ENCODE data around the gene HAGHL. TPM values are rescaled to one million over a fixed set of nuclear protein-coding genes. Genes with fewer than 3 reads are reported as not detected.

The HAGHL gene
- total RNA-seq, result 9.7 and 15.1 TPM in 2 replicates

GRCh38 chr16:726438-727290 is at the start of gene HAGHL, which contains the start of gene CCDC78:
TSS of gene HAGHL (plus strand) at chr16:727106. CDS start at chr16:727510, 404 bp downstream.
TSS of gene CCDC78 (minus strand) at chr16:726443. CDS start at chr16:726367, 76 bp downstream.

GRCh38 chr16:679814-680624 is 46.9 kb upstream of the HAGHL start, which contains the start of gene STUB1:
TSS of gene STUB1 (plus strand) at chr16:680410. CDS start at chr16:680526, 116 bp downstream.

GRCh38 chr16:684071-684794 is 42.7 kb upstream of the HAGHL start, which contains the start of gene JMJD8:
TSS of gene JMJD8 (minus strand) at chr16:684334. CDS start at chr16:684319, 15 bp downstream.

GRCh38 chr16:705431-706188 is 21.3 kb upstream of the HAGHL start, which contains the start of gene FBXL16:
TSS of gene FBXL16 (minus strand) at chr16:705801. CDS start at chr16:697405, 8,396 bp downstream.

DNA sequence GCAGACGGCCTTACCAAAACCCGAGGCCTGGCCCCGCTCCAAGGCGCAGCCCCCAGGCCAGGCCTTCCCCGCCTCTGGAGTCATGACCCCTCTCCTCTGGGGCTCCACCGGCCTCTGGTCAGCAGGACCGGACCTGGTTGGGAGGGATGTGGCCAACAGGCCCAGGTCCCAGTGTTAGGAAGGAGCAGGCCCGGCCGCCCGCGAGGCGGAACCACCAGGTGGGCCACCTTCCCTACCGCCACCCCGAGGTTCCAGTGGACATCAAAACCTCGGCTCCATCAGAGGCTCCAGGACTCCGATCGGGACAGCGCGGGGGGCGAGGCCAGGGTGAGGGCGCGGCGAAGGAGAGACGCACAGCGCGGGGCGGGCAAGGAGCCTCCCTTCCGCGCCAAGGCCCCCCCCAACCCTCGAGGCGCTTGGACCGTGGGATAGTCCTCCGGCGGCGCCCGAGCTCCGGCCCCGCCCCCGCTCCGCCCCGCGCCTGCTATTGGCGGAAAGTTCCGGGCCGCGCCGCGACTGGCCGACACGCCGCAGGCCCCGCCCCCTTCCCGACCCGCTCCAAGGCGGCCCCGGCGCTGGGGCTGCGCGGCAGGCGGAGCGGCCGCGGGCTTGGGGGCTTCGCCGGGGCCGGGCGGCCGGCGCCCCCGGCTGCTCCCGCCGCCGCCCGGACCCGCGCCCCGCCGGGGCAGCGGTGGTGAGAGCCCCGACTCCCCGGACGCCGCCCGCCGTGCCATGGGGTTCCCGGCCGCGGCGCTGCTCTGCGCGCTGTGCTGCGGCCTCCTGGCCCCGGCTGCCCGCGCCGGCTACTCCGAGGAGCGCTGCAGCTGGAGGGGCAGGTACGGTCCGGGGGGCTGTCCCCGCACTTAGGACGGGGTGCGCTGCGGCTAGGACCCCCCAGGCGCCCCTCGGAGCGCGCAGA is 12.1 kb upstream of the HAGHL start, which contains the start of gene METRN:
Gene METRN, plus strand, starts transcription at position 561 of the 919 bp plus-strand sequence. Its CDS starts 172 bp downstream, at position 733.

DNA sequence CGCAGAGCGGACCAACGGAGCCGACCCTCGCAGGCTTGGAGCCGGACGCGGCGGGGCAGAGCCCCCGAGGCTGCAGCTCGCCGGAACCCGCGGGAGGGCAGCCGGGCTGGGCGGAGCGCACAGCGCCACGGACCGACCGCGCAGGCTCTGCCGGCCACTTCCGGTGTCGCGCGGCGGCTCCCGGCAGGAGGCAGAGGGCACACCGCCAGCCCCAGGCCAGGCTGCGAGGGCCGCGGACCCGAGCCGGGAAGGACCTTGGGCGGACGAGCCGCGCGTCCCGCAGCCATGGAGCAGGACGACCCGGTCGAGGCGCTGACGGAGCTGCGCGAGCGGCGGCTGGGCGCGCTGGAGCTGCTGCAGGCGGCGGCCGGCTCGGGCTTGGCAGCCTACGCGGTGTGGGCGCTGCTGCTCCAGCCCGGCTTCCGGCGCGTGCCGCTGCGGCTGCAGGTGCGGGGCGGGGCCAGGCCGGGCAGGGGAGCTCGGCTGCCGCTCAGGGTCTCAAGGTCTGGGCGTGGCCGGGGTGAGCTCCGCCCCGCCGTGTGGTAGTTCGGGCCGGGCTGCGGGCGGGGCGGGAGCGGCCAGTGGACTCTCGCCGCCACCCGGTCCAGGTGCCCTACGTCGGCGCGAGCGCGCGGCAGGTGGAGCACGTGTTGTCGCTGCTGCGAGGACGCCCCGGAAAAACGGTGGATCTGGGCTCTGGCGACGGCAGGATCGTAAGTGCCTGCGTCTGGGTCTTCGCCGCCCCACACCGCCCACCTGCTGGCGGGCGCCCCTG is 5.7 kb upstream of the HAGHL start, which contains the start of gene ANTKMT:
Gene ANTKMT, plus strand, starts transcription at position 157 of the 775 bp plus-strand sequence. Its CDS starts 129 bp downstream, at position 286.

DNA sequence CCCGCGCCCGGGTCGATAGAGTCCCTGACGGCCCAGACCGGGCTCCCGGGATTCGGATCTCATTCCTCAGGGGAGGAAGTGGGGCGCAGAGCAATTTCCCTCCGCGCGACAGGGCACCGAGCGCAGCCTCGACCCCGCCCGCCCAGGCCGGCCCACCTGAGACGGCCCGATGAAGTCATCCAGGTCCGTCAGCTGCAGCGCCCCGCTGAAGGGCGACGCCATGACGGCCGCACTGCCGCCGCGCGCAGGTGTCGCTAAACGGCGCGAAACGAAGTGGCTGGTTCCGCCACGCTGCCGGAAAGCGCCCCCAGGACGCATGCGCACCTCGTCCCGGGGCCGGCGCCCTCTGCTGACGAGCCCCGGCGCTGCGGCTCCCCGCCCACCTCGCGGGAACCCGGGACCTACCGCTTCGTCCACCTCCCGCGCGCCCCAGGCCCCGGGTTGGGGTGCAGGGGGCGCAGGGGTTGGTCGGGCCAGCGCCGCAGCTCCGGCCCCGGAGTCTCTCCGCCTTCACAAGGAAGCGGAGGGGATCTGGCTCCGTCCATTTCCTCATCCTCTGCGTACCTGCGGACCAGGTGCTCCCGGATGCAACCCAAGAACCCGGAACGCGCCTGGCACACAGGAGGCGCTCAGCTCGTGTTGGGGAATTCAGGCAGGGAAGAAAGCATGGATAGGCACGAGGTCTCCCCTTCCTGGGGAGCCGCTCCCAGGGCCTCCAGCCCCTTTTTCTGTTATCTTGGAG is 14.0 kb downstream of the HAGHL start, which contains the start of gene CIAO3:
Gene CIAO3, minus strand, starts transcription at position 234 of the 742 bp plus-strand sequence. Its CDS starts 12 bp downstream, at position 222.

DNA sequence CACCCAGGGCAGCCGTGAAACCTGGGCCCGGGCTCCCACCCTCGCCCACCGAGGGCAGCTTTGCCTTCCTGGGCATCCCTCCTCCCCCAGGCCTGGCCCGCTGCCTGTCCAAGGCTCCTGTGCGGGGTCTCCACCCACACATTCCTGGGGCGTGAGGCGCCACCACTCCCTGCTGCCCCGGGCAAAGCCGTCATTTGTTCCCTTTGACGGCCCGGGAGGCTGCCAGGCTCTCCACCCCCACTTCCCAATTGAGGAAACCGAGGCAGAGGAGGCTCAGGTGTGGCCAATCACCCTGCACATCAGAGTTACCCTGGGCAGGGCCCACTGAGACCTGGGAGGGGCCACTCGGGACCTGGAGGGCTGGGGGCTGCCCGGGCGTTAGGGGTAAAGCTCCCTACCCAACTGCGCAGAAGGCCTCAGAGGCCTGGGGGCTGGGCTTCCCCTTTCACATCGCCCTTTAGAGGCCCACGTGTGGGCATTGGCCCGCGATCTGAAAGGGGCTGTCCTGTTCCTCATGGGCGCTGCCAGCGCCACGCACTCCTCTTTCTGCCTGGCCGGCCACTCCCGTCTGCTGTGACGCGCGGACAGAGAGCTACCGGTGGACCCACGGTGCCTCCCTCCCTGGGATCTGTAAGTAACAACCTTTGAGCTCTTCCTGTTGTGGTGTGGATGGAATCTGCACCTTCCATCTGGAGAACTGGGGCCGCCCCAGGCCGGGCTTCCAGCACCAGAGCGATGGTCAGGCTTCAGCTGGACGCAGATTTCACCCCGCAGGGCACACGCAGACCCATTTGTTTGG is 33.8 kb downstream of the HAGHL start, which contains the start of gene MSLN:
Gene MSLN, plus strand, starts transcription at position 190 of the 799 bp plus-strand sequence. CDS start 1,947 bp downstream, outside the sequence.

Other genes with a start within 250 kb of the HAGHL start
- gene CAPN15, start 199.4 kb upstream of the HAGHL start, total RNA-seq, result 13.9 and 15.9 TPM in 2 replicates
- gene PRR35, start 166.7 kb upstream of the HAGHL start, total RNA-seq, result not detected in 2 replicates
- 1.1 and 4.7 TPM in 2 replicates for gene NHLRC4, start 160.1 kb upstream of the HAGHL start, total RNA-seq
- 16.7 and 23.0 TPM in 2 replicates for gene PIGQ, start 157.1 kb upstream of the HAGHL start, total RNA-seq
- 6.5 and 8.2 TPM in 2 replicates for gene RAB40C, start 137.0 kb upstream of the HAGHL start, total RNA-seq
- gene WFIKKN1, start 96.1 kb upstream of the HAGHL start, total RNA-seq, result 0.09 and 0.32 TPM in 2 replicates
- 66.9 and 80.2 TPM in 2 replicates for gene METTL26, start 90.8 kb upstream of the HAGHL start, total RNA-seq
- gene MCRIP2, start 85.3 kb upstream of the HAGHL start, total RNA-seq, result 9.0 and 12.9 TPM in 2 replicates
- gene WDR90, start 77.7 kb upstream of the HAGHL start, total RNA-seq, result 8.5 TPM in 2 replicates
- gene RHOT2, start 59.0 kb upstream of the HAGHL start, total RNA-seq, result 30.1 and 32.0 TPM in 2 replicates
- 3.9 and 5.0 TPM in 2 replicates for gene RHBDL1, start 51.4 kb upstream of the HAGHL start, total RNA-seq
- gene STUB1, start 46.7 kb upstream of the HAGHL start, total RNA-seq, result 187 and 202 TPM in 2 replicates
- gene JMJD8, start 42.8 kb upstream of the HAGHL start, total RNA-seq, result 18.1 and 22.9 TPM in 2 replicates
- 3.8 and 5.2 TPM in 2 replicates for gene WDR24, start 36.7 kb upstream of the HAGHL start, total RNA-seq
- under 0.01 and 0.09 TPM in 2 replicates for gene FBXL16, start 21.3 kb upstream of the HAGHL start, total RNA-seq
- 67.3 and 101 TPM in 2 replicates for gene METRN, start 12.0 kb upstream of the HAGHL start, total RNA-seq
- 12.5 and 23.6 TPM in 2 replicates for gene ANTKMT, start 6.0 kb upstream of the HAGHL start, total RNA-seq
- 0.34 and 2.0 TPM in 2 replicates for gene CCDC78, start 663 bp upstream of the HAGHL start, total RNA-seq
- 24.3 and 32.0 TPM in 2 replicates for gene CIAO3, start 13.9 kb downstream of the HAGHL start, total RNA-seq
- gene MSLN, start 33.6 kb downstream of the HAGHL start, total RNA-seq, result not detected in 2 replicates
- gene RPUSD1, start 61.3 kb downstream of the HAGHL start, total RNA-seq, result 15.3 and 15.8 TPM in 2 replicates
- 1.7 and 3.0 TPM in 2 replicates for gene CHTF18, start 61.5 kb downstream of the HAGHL start, total RNA-seq
- not detected in 2 replicates for gene GNG13, start 73.6 kb downstream of the HAGHL start, total RNA-seq
- 13.4 and 14.3 TPM in 2 replicates for gene LMF1, start 243.9 kb downstream of the HAGHL start, total RNA-seq

All from bronchial smooth muscle cell (primary cell).